Prostate gland (tissue), 2 donors: ENCODE measurements around the gene APBA2. TPM values are rescaled to one million over a fixed set of nuclear protein-coding genes. Genes with fewer than 3 reads are reported as not detected.
"Not testable (repeated sequence)": the region's sequence is repeated elsewhere in the genome, so short reads cannot be mapped to it uniquely, and the experiment has no call there.

ENCODE experiments used
- DNase-seq: peaks from one replicate; pipeline ENCODE4 v3.0.0-alpha.2; 2019; ENCODE audit warnings: low spot score
- H3K27ac ChIP-seq, 2 donors: fragments of 200-600 bp; sonication (generic); 2 replicates each; pipeline ENCODE4 v1.5.1; 2017 to 2019
- H3K27me3 ChIP-seq: fragments of 200-600 bp; sonication (generic); replicated peaks from 2 replicates; pipeline ENCODE4 v1.5.1; 2019; ENCODE audit not compliant: insufficient read depth
- H3K36me3 ChIP-seq, 2 donors: fragments of 200-600 bp; sonication (generic); 1 replicate in 1 of 2; 2 replicates in 1 of 2; pipeline versions ENCODE4 v1.5.1 to v1.8.1; 2017 to 2019
- H3K4me1 ChIP-seq: fragments of 200-600 bp; sonication (generic); replicated peaks from 2 replicates; pipeline ENCODE4 v1.5.1; 2019
- H3K4me3 ChIP-seq, 2 donors: fragments of 200-600 bp; sonication (generic); 2 replicates each; pipeline ENCODE4 v1.5.1; 2017 to 2019
- H3K9me3 ChIP-seq: fragments of 200-600 bp; sonication (generic); 2 replicates; pipeline ENCODE4 v1.5.1; 2017
- CTCF ChIP-seq, 4 experiments: fragments of 200-600 bp in 2 of 4; fragments of 450-650 bp in 2 of 4; sonication (generic) in 2 of 4; IDR thresholded peaks; 1 replicate in 3 of 4; 2 replicates in 1 of 4; pipeline ENCODE4 v1.5.1; 2016 to 2019; ENCODE audit warnings: antibody characterized with exemption in 4 of 4, mild to moderate bottlenecking in 2 of 4, moderate library complexity in 2 of 4
- POLR2A ChIP-seq: fragments of 450-650 bp; IDR thresholded peaks from one replicate; pipeline ENCODE4 v1.6.1; 2016; ENCODE audit warnings: antibody characterized with exemption, mild to moderate bottlenecking
- POLR2AphosphoS5 ChIP-seq: sonication (generic); formaldehyde crosslinking; IDR thresholded peaks from one replicate; pipeline ENCODE4 v1.6.1; 2017; ENCODE audit warnings: antibody characterized with exemption
- WGBS: methylation state at CpG from one replicate; pipeline ENCODE4 v1.1.5; 2018; 5-methylcytosine and 5-hydroxymethylcytosine counted together
- intact Hi-C: fragments of 100-400 bp; cut with DNase I; formaldehyde crosslinking; loops from one replicate; pipeline ENCODE4 v1.14.2; 2022
- total RNA-seq, 2 donors: library from RNA; depleted of rRNA; stranded (reverse); fragments of >200 nt; gene quantifications; one replicate each; pipeline ENCODE4 v1.1.0, GENCODE V29; 2016

Gene APBA2
- total RNA-seq, 2 donors from 2014 or later: 2.6 to 25.3 TPM

- no peaks in the 10 kb centered on the region for H3K36me3 ChIP-seq
- no peak overlapping the region for H3K4me3 ChIP-seq
- intact Hi-C loops: no loop called here
- H3K27me3 ChIP-seq: no peaks in the 10 kb centered on the region
- H3K9me3 ChIP-seq: no peaks in the 10 kb centered on the region
- no peak overlapping the region for H3K27ac ChIP-seq
- no peak for DNase-seq
- TF ChIP-seq POLR2A (no peak), CTCF (IDR thresholded peaks at IDR 0.05) (no peak), POLR2AphosphoS5 (no peak)
- WGBS: 91% methylated on average over 18 of the region's 18 CpGs
- H3K4me1 ChIP-seq: no peaks in the 10 kb centered on the region
These were observed 2.6 kb downstream of the APBA2 start for GRCh38 chr15:28888302-28888894.

GRCh38 chr15:28888900-28889299 lies 3.1 kb downstream of the APBA2 start:
- TF ChIP-seq POLR2AphosphoS5 (no peak), POLR2A (no peak), CTCF (IDR thresholded peaks at IDR 0.05) (no peak)
- DNase-seq: no peak
- Histone ChIP-seq H3K27ac (no peak overlapping the region), H3K4me1 (no peaks in the 10 kb centered on the region), H3K9me3 (no peaks in the 10 kb centered on the region), H3K27me3 (no peaks in the 10 kb centered on the region), H3K4me3 (no peak overlapping the region), H3K36me3 (no peaks in the 10 kb centered on the region)
- 83% methylated on average over 10 of the region's 10 CpGs for whole genome bisulfite sequencing
- intact Hi-C loops: no loop called here

- Histone ChIP-seq H3K4me1 (no peaks in the 10 kb centered on the region), H3K27ac (no peak overlapping the region), H3K4me3 (no peak overlapping the region), H3K27me3 (no peaks in the 10 kb centered on the region), H3K36me3 (no peaks in the 10 kb centered on the region), H3K9me3 (no peaks in the 10 kb centered on the region)
- TF ChIP-seq POLR2A (no peak), CTCF (IDR thresholded peaks at IDR 0.05) (no peak), POLR2AphosphoS5 (no peak)
- intact Hi-C loops: no loop called here
- DNase-seq: no peak
- 93% methylated on average over 3 of the region's 3 CpGs for WGBS
These were observed 3.6 kb downstream of the APBA2 start for GRCh38 chr15:28889346-28889745.

GRCh38 chr15:28889871-28890270 lies 4.1 kb downstream of the APBA2 start:
- H3K36me3 ChIP-seq, H3K4me3 ChIP-seq, H3K27me3 ChIP-seq, H3K9me3 ChIP-seq, DNase-seq, intact Hi-C loops, H3K27ac ChIP-seq, H3K4me1 ChIP-seq: not testable (repeated sequence)
- 93% methylated on average over 6 of the region's 6 CpGs for WGBS

GRCh38 chr15:28890291-28890690 lies 4.5 kb downstream of the APBA2 start:
- H3K4me3 ChIP-seq, intact Hi-C loops, DNase-seq, H3K36me3 ChIP-seq, H3K9me3 ChIP-seq, H3K27ac ChIP-seq, H3K4me1 ChIP-seq, H3K27me3 ChIP-seq: not testable (repeated sequence)
- 81% methylated on average over 4 of the region's 4 CpGs for WGBS

GRCh38 chr15:28890711-28891495 lies 5.1 kb downstream of the APBA2 start:
- Histone ChIP-seq H3K9me3 (no peaks in the 10 kb centered on the region), H3K36me3 (no peaks in the 10 kb centered on the region), H3K27me3 (no peaks in the 10 kb centered on the region), H3K4me3 (no peak overlapping the region), H3K27ac (no peak overlapping the region), H3K4me1 (no peaks in the 10 kb centered on the region)
- no peak for DNase-seq
- WGBS: 83% methylated on average over 15 of the region's 15 CpGs
- TF ChIP-seq POLR2A: no peak
- no peak for TF ChIP-seq POLR2AphosphoS5
- TF ChIP-seq CTCF (IDR thresholded peaks at IDR 0.05): no peak
- intact Hi-C loops: no loop called here
